D721Med (cell line): ENCODE measurements around the gene ARHGAP26.

Experiments
- DNase-seq: peaks from one replicate; pipeline ENCODE4 v3.0.0; 2011; ENCODE audit warnings: low spot score; ENCODE audit not compliant: insufficient read length
- FAIRE-seq: peaks from 2 replicates; lab custom pipeline; 2011; peaks lifted over from hg19 to GRCh38; lab: Jason Lieb, UNC
- CTCF ChIP-seq: IDR thresholded peaks from 2 replicates; pipeline ENCODE4 v1.5.1; 2012; ENCODE audit warnings: mild to moderate bottlenecking, control low read depth; ENCODE audit not compliant: insufficient read depth; ENCODE audit errors: missing control alignments

The ARHGAP26 gene

GRCh38 chr5:143241892-143242291 is 471.7 kb downstream of the ARHGAP26 start:
- no peak for FAIRE-seq
- no peak for DNase-seq
- no peak for TF ChIP-seq CTCF

GRCh38 chr5:143243103-143243502 is 472.9 kb downstream of the ARHGAP26 start:
- DNase-seq (no peak), FAIRE-seq (no peak)
- no peak for TF ChIP-seq CTCF

GRCh38 chr5:143244000-143244736 is 474.0 kb downstream of the ARHGAP26 start:
- DNase-seq (no peak), FAIRE-seq (no peak)
- TF ChIP-seq CTCF = no peak

- no peak for TF ChIP-seq CTCF
- no peak for DNase-seq
- FAIRE-seq = no peak
Measured at GRCh38 chr5:143244990-143245389, 474.8 kb downstream of the ARHGAP26 start.

GRCh38 chr5:143245929-143246561 is 475.9 kb downstream of the ARHGAP26 start:
- FAIRE-seq = no peak
- no peak for DNase-seq
- no peak for TF ChIP-seq CTCF

GRCh38 chr5:143247134-143247815 is 477.1 kb downstream of the ARHGAP26 start:
- no peak for DNase-seq
- no peak for FAIRE-seq
- TF ChIP-seq CTCF = no peak
